ENCODE data around the gene PAK6.

PAK6 gene

GRCh38 chr15:40239404-40239692 lies 485 bp downstream of the PAK6 start:
- TF ChIP-seq EZH2phosphoT487 (IDR thresholded peaks at IDR 0.05; ENCODE audit: low read depth) (no peak), CTCF (IDR thresholded peaks at IDR 0.05; ENCODE audit: low read depth, low read length) (no peak)
- no peak overlapping the region for H2AFZ ChIP-seq (ENCODE audit: low read depth, low read length)
- H3K36me3 ChIP-seq (replicated peaks; ENCODE audit: low read depth, low read length): peaks cover 2% of the 10 kb centered on the region
- H3K79me2 ChIP-seq (ENCODE audit: low read length): no peaks in the 10 kb centered on the region
- H3K9ac ChIP-seq (ENCODE audit: low read length): no peak overlapping the region
- no peaks in the 10 kb centered on the region for H3K27me3 ChIP-seq (ENCODE audit: low read depth, low read length)
- H3K4me2 ChIP-seq (ENCODE audit: low read length): peak overlapping the region; percentile 84
- no peak overlapping the region for H3K27ac ChIP-seq (ENCODE audit: low read length)
- peaks cover 18% of the 10 kb centered on the region for H3K4me1 ChIP-seq (ENCODE audit: low read length)
- H3K9me3 ChIP-seq (ENCODE audit: insufficient read depth, low read length): no peaks in the 10 kb centered on the region
- H4K20me1 ChIP-seq (ENCODE audit: insufficient read depth, low read length): no peaks in the 10 kb centered on the region
- H3K4me3 ChIP-seq (ENCODE audit: low read length): peak overlapping the region; percentile 70

GRCh38 chr15:40239693-40240618 lies 1.1 kb downstream of the PAK6 start:
- TF ChIP-seq CTCF (IDR thresholded peaks at IDR 0.05; ENCODE audit: low read depth, low read length) (no peak), EZH2phosphoT487 (IDR thresholded peaks at IDR 0.05; ENCODE audit: low read depth) (no peak)
- H3K79me2 ChIP-seq (ENCODE audit: low read length): no peaks in the 10 kb centered on the region
- H3K27ac ChIP-seq (ENCODE audit: low read length): no peak overlapping the region
- H4K20me1 ChIP-seq (ENCODE audit: insufficient read depth, low read length): no peaks in the 10 kb centered on the region
- no peaks in the 10 kb centered on the region for H3K27me3 ChIP-seq (ENCODE audit: low read depth, low read length)
- H3K36me3 ChIP-seq (replicated peaks; ENCODE audit: low read depth, low read length): no peaks in the 10 kb centered on the region
- no peak overlapping the region for H3K4me2 ChIP-seq (ENCODE audit: low read length)
- H3K9me3 ChIP-seq (ENCODE audit: insufficient read depth, low read length): no peaks in the 10 kb centered on the region
- H3K4me3 ChIP-seq (ENCODE audit: low read length): no peak overlapping the region
- H3K4me1 ChIP-seq (ENCODE audit: low read length): peaks cover 12% of the 10 kb centered on the region
- H3K9ac ChIP-seq (ENCODE audit: low read length): no peak overlapping the region
- H2AFZ ChIP-seq (ENCODE audit: low read depth, low read length): no peak overlapping the region

GRCh38 chr15:40240619-40241221 lies 1.9 kb downstream of the PAK6 start:
- Histone ChIP-seq H3K36me3 (replicated peaks; ENCODE audit: low read depth, low read length) (no peaks in the 10 kb centered on the region), H4K20me1 (ENCODE audit: insufficient read depth, low read length) (no peaks in the 10 kb centered on the region), H3K9ac (ENCODE audit: low read length) (no peak overlapping the region), H3K9me3 (ENCODE audit: insufficient read depth, low read length) (no peaks in the 10 kb centered on the region), H3K79me2 (ENCODE audit: low read length) (no peaks in the 10 kb centered on the region), H3K4me1 (ENCODE audit: low read length) (peaks cover 6% of the 10 kb centered on the region; the same call in 1 of the 2 replicates), H3K27me3 (ENCODE audit: low read depth, low read length) (no peaks in the 10 kb centered on the region), H3K4me3 (ENCODE audit: low read length) (no peak overlapping the region), H3K27ac (ENCODE audit: low read length) (no peak overlapping the region), H3K4me2 (ENCODE audit: low read length) (no peak overlapping the region), H2AFZ (ENCODE audit: low read depth, low read length) (no peak overlapping the region)
- TF ChIP-seq EZH2phosphoT487 (IDR thresholded peaks at IDR 0.05; ENCODE audit: low read depth) (no peak), CTCF (IDR thresholded peaks at IDR 0.05; ENCODE audit: low read depth, low read length) (no peak)
